HG02588 (cell line): ENCODE data around the gene E2F2.
A peak's percentile ranks its signal among the peaks of the same experiment; 100 is the strongest.

Experiments used
- ATAC-seq: cut with Tn5 transposase; IDR thresholded peaks from one replicate; pipeline ENCODE4 v1.9.1; 2021; ENCODE audit warnings: mild to moderate bottlenecking, moderate library complexity; ENCODE audit not compliant: unreplicated experiment

The E2F2 gene

DNA sequence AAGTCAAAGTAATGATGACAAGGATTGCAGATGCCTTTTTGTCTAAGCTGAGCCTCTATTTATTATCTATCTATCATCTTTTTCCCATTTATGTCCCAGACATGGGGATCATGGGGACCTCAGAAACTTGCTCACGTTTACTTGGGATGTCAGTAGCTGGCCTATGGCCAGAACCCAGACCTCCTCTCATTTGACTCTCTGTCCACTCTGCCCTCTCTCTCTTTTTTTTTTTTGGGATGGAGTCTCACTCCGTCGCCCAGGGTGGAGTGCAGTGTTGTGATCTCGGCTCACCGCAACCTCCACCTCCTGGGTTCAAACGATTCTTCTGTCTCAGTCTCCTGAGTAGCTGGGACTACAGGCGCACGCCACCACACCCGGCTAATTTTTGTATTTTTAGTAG is 32.0 kb upstream of the E2F2 start:
- no peak for ATAC-seq

- no peak for ATAC-seq
Observed at GRCh38 chr1:23562137-23562876, 31.3 kb upstream of the E2F2 start.

DNA sequence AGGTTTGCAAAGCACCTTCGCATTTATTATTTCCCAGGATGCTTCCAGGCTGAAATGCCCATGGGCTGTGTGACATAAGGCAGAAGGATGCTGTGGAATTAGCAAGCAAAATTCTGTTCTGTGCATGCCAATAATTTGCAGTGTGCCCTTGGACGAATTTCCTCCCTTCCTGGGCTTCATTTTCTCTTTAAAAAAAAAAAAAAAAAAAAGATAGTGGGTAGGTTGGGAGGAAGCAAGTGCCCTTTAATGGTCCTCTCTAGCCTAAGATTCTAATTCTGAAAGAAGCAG is 30.7 kb upstream of the E2F2 start:
- ATAC-seq, result no peak

DNA sequence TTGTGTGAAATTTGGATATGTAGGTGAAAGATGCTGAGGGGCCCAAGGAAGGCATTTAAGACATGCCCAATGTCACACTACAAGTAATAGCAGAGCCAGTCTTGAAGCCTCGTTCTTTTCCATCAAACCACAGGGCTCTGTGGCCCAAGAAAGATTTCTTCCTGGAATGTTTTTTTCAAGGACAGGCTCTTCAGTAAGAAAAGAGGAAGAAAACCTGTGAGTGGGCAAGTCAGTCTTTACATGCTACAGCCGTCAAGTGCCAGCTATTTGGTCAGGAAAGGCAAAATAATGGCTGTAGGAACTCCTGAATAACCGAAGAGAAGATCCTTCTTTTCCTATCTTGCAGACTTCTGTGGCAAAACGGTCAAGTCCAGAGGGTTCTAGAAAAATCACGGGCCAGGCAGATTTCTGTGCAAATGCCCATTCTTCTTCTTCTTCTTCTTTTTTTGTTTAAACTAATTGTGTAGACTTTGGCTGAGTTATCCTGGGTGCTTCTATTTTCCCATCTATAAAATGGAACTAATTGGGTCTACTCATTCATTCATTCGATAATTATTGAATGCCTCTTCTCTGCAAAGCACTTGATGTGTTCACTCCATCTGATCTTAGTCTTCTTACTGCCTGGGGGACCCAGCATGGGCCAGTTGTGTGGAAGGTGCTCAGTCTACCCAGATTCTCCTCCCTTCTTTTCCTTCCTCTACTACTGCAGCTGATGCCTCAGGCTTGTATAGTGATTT is 30.2 kb upstream of the E2F2 start:
- no peak for ATAC-seq

GRCh38 chr1:23559985-23560741 is 29.1 kb upstream of the E2F2 start:
- ATAC-seq, result no peak

DNA sequence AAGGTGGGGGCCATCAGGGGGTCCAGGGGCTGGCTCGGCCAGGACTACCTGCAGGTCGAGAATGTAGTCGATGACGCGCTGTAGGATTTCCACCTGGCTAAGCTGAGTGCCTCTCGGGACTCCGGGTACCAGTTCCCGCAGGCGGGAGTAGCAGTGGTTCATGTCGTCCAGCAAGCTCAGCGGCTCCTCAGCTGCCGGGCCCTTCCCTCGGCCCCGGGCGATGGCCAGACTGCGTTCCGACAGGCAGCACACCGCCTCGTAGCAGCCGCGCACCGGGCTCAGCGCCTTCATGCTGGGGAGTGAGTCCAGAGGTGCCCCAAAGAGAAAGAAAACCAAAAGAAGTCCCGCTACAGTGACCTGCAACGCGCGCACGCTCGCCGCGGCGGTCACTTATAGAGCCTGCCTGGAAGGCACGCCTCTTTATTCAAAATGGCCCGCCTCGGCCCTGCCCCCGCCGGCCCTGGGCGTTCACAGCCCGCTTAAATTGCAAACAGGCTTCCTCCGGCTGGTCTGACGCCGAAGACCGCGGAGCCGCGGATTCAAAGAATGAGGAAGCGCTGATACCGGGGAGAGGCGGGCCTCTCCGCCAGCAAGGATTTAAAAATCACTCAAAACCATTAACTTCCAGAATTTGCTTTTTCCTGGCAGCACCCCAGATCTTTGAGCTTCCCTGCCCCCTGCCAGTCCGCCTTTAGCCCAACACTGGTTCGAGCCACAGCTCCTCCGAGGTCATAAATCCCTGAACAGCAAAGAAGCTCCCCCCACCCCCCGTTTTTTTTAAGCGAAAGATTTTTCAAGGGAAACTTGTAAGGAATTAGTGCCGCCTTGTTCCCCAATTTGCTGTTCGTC is 28.3 kb upstream of the E2F2 start, which contains the start of gene ID3:
ID3 (minus strand) TSS at position 366 of the 849 bp plus-strand sequence; CDS start at position 291, 75 bp downstream.
- ATAC-seq, result peak; percentile 67

GRCh38 chr1:23558872-23559135 is 27.8 kb upstream of the E2F2 start:
- no peak for ATAC-seq

GRCh38 chr1:23558140-23558871 is 27.3 kb upstream of the E2F2 start:
- ATAC-seq, result no peak

DNA sequence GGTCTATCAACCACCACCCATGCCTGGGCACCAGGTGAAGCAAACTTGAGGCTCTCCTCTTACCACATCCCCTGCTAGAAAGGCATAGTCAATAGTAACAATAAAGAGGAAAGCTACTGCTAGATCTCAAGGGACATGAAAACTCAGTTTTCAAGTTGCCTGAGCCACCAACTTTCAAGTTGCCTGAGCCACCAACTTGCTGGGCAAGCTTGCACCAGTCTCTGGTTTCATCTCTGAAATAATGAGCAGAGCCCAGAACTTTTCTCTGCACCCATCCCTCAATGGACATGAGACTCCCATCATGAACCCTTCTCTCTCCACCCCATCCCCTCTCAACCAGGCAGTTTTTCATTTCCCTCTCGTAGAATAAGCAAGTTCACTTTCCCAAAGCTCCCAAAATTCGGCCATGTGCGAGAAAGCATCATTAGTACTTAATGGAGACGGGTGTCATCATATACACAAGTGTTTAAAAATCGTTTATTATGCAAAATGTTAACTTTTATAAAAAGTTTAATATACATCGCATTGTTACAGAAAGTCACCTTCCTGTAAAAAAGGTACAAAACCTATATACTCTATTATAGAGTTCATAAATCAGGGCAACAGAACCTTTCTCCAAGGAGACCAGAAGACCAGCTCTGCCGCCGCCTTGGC is 26.6 kb upstream of the E2F2 start:
- ATAC-seq, result no peak

DNA sequence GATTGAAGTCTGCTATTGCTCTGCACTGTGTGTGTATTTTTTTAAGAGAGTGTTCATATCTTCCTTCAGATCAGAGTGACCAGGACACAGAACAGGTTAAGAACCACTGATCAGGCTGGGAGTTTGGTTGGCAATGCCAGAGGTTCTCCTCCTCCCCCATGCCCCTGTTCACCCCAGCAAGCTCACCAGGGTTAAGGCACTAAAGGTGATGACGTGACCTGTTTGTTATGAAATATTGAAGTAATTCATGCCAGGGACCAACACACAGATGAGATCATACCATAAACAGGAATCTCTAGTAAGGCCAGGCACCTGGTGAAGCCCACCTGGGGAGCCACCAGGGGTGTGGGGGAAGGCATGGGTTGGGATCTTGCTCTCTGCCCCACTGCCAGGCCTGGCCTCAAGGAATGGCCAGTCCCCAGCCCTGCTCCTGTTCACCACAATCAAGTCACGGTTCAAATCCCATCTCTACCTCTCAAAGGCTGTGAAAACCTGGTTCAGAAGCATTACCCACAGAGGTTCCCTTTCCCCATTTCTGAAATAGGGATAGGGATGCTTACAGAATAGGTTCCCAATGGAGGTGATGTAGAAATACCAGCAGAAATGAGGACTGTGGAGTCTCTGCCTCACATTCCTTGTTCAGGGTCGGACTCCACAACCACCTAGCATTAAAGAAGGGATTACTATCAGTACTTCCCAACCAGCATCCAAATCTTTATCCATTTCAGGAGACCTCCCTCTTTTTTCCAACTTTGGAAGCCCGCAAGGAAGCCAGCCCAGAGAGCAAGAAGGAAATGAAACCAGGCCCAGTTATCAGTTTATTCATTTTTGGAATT is 25.8 kb upstream of the E2F2 start:
- no peak for ATAC-seq

GRCh38 chr1:23555986-23556634 is 25.1 kb upstream of the E2F2 start:
- no peak for ATAC-seq

- no peak for ATAC-seq
Observed at GRCh38 chr1:23555270-23555985, 24.4 kb upstream of the E2F2 start.

- ATAC-seq, result peak; percentile 44
Observed at GRCh38 chr1:23554481-23555269, 23.6 kb upstream of the E2F2 start.

- no peak for ATAC-seq
Observed at GRCh38 chr1:23554127-23554480, 23.1 kb upstream of the E2F2 start.

DNA sequence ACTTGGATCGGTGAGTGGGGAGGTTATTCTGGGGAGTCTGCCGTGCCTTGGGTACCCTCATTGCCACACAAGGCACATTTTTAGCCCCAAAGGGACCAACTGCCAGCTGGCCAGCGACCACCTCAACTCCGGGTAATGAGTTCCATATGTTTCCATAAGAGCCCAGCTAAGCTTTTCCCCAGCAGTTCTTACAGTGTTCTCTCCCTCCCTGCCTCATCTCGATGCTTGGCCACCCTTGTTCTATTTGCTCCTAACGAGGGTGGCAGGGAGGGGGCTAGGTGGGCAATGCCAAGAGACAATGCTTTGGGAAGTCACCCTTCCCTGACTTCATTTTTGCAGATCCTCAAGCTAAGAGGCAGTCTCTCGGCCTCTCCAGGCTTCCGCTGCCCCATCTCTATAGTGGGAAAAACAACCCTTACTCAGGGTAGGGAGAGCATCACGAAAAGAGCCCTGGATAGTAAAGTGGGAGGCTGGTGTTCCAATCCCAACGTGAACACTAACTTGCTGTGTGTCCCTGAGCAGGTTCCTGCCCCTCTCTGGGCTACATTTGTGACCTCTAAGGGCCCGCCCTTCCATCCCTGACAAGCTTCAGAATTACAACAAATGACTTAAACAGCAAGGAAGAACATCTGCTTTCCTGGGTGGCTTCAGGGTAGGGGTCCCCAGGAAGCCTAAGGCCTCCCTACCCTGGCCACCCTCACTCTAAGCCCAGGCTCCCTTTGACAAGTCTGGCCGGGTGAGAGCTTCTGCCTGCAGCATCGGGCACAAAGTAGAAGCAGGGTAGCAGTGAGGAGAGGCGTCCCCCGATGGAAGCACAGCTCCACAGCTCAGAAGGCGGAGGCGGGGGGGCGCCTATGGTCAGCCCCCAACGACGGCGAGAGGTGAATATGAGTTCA is 22.4 kb upstream of the E2F2 start:
- ATAC-seq, result no peak

GRCh38 chr1:23551849-23552248 is 20.8 kb upstream of the E2F2 start:
- no peak for ATAC-seq
